Measurements from ENCODE around the gene RBL1.

- TF ChIP-seq CTCF (conservative IDR thresholded peaks at IDR 0.05) (no peak), ZFX (IDR thresholded peaks at IDR 0.05) (no peak)
Observed at GRCh38 chr20:37007898-37008649, 87.7 kb downstream of the RBL1 start.

Data from C4-2B (cell line).